ENCODE measurements around the gene CRACDL. TPM values are rescaled to one million over a fixed set of nuclear protein-coding genes. Genes with fewer than 3 reads are reported as not detected.

The CRACDL gene
- total RNA-seq, 4 donors from 2014 or later: 7.2 to 19.0 (median 15.4) TPM

GRCh38 chr2:98777076-98777475 is 158.9 kb downstream of the CRACDL start:
- no peaks in the 10 kb centered on the region for H3K27me3 ChIP-seq
- 86 to 88% methylated on average over 6 of the region's 6 CpGs for WGBS, 2 donors
- H3K27ac ChIP-seq: no peak overlapping the region
- DNase-seq (ENCODE audit: low spot score in 2 of 2): no peak
- TF ChIP-seq EP300 (IDR thresholded peaks at IDR 0.05) (no peak), CTCF (IDR thresholded peaks at IDR 0.05) (no peak), POLR2A (IDR thresholded peaks at IDR 0.05) (no peak)
- H3K4me3 ChIP-seq: no peak overlapping the region
- no peaks in the 10 kb centered on the region for H3K4me1 ChIP-seq
- no peaks in the 10 kb centered on the region for H3K36me3 ChIP-seq
- peaks cover 0 to 15% (median 3%) of the 10 kb centered on the region in 4 donors for H3K9me3 ChIP-seq

- no peak overlapping the region for H3K27ac ChIP-seq
- H3K9me3 ChIP-seq: peaks cover 0 to 6% (median under 1%) of the 10 kb centered on the region in 4 donors
- no peaks in the 10 kb centered on the region for H3K4me1 ChIP-seq
- no peak for TF ChIP-seq EP300 (IDR thresholded peaks at IDR 0.05)
- TF ChIP-seq POLR2A (IDR thresholded peaks at IDR 0.05): no peak
- no peak for TF ChIP-seq CTCF (IDR thresholded peaks at IDR 0.05)
- no peak for DNase-seq (ENCODE audit: low spot score in 2 of 2)
- 63 to 69% methylated on average over 1 of the region's 1 CpG for WGBS, 2 donors
- no peaks in the 10 kb centered on the region for H3K36me3 ChIP-seq
- no peaks in the 10 kb centered on the region for H3K27me3 ChIP-seq
- no peak overlapping the region for H3K4me3 ChIP-seq
These were observed 159.9 kb downstream of the CRACDL start for GRCh38 chr2:98776136-98776535.

- TF ChIP-seq CTCF (IDR thresholded peaks at IDR 0.05) (no peak), POLR2A (IDR thresholded peaks at IDR 0.05) (no peak), EP300 (IDR thresholded peaks at IDR 0.05) (no peak)
- H3K4me1 ChIP-seq: no peaks in the 10 kb centered on the region
- H3K9me3 ChIP-seq: no peaks in the 10 kb centered on the region
- no peaks in the 10 kb centered on the region for H3K36me3 ChIP-seq
- H3K27ac ChIP-seq: no peak overlapping the region
- DNase-seq (ENCODE audit: low spot score in 2 of 2): no peak
- H3K27me3 ChIP-seq: no peaks in the 10 kb centered on the region
- H3K4me3 ChIP-seq: no peak overlapping the region
- WGBS, 2 donors: 81 to 84% methylated on average over 17 to 20 of the region's 20 CpGs
These were observed 160.7 kb downstream of the CRACDL start for GRCh38 chr2:98775146-98775986.

GRCh38 chr2:98773907-98774306 is 162.1 kb downstream of the CRACDL start:
- Histone ChIP-seq H3K4me1 (peaks cover 0 to 3% (median 0%) of the 10 kb centered on the region in 4 donors), H3K27ac (no peak overlapping the region), H3K4me3 (no peak overlapping the region), H3K27me3 (no peaks in the 10 kb centered on the region), H3K9me3 (no peaks in the 10 kb centered on the region), H3K36me3 (no peaks in the 10 kb centered on the region)
- WGBS, 2 donors: 93 to 96% methylated on average over 4 of the region's 4 CpGs
- DNase-seq (ENCODE audit: low spot score in 2 of 2): no peak
- TF ChIP-seq POLR2A (IDR thresholded peaks at IDR 0.05): no peak
- TF ChIP-seq EP300 (IDR thresholded peaks at IDR 0.05): no peak
- no peak for TF ChIP-seq CTCF (IDR thresholded peaks at IDR 0.05)

GRCh38 chr2:98773169-98773568 is 162.9 kb downstream of the CRACDL start:
- Histone ChIP-seq H3K9me3 (no peaks in the 10 kb centered on the region), H3K4me3 (no peak overlapping the region), H3K27me3 (no peaks in the 10 kb centered on the region), H3K4me1 (peaks cover 0 to 9% (median 0%) of the 10 kb centered on the region in 4 donors), H3K36me3 (no peaks in the 10 kb centered on the region), H3K27ac (no peak overlapping the region)
- 89 to 97% methylated on average over 5 of the region's 5 CpGs for WGBS, 2 donors
- no peak for DNase-seq (ENCODE audit: low spot score in 2 of 2)
- no peak for TF ChIP-seq EP300 (IDR thresholded peaks at IDR 0.05)
- TF ChIP-seq POLR2A (IDR thresholded peaks at IDR 0.05): no peak
- no peak for TF ChIP-seq CTCF (IDR thresholded peaks at IDR 0.05)
